GM12878 (cell line): ENCODE measurements around the gene ZPR1. TPM values are rescaled to one million over a fixed set of nuclear protein-coding genes. Genes with fewer than 3 reads are reported as not detected.

ENCODE experiments used
- ATAC-seq: fragments of 200-7000 bp; cut with Tn5 transposase; 3 replicates; pipeline ENCODE4 v1.9.1; 2020; ENCODE audit warnings: mild to moderate bottlenecking, moderate library complexity
- BruUV-seq: library from RNA; stranded (reverse); fragments of 400-500 nt; replicated peaks from 2 replicates; lab custom pipeline; 2021; lab: Mats Ljungman, UMichigan
- CTCF ChIA-PET: fragments of 300-600 bp; sonication (Branson Sonifier 250); formaldehyde crosslinking; extraction: SDS; loops from one replicate; lab custom pipeline; 2021; ENCODE audit warnings: inconsistent platforms; lab: Yijun Ruan, JAX
- POLR2A ChIA-PET: fragments of 350-600 bp; formaldehyde crosslinking; extraction: SDS; loops from one replicate; lab custom pipeline; 2021; ENCODE audit warnings: inconsistent platforms; lab: Charles Lee
- RAD21 ChIA-PET: fragments of 300-600 bp; sonication (Branson Sonifier 250); formaldehyde crosslinking; loops from one replicate; lab custom pipeline; 2023; ENCODE audit warnings: antibody characterized with exemption; ENCODE audit not compliant: unreplicated experiment; lab: Charles Lee
- SMC1A ChIA-PET: fragments of 300-600 bp; sonication (Branson Sonifier 250); formaldehyde crosslinking; loops from one replicate; lab custom pipeline; 2023; ENCODE audit not compliant: unreplicated experiment, uncharacterized antibody; lab: Charles Lee
- DNase-seq: peaks from one replicate; pipeline ENCODE4 v3.0.0-alpha.2; 2011; ENCODE audit warnings: low read depth, low spot score
- FAIRE-seq: peaks from 3 replicates; lab custom pipeline; 2011; peaks lifted over from hg19 to GRCh38; lab: Jason Lieb, UNC
- H2AFZ ChIP-seq: 2 replicates; pipeline ENCODE4 v1.6.0; 2011; ENCODE audit warnings: low read depth, low read length, control low read depth; ENCODE audit not compliant: control insufficient read depth
- H3K27ac ChIP-seq: 2 replicates; pipeline ENCODE4 v1.5.1; 2011; ENCODE audit warnings: control low read depth; ENCODE audit not compliant: control insufficient read depth, insufficient read depth
- H3K27me3 ChIP-seq, 2 experiments: replicated peaks in 1 of 2; 2 replicates each; pipeline versions ENCODE4 v1.6.0 to v1.6.1; 2011; ENCODE audit warnings: low read length in 1 of 2; ENCODE audit not compliant: control insufficient read depth in 2 of 2, insufficient read depth in 2 of 2
- H3K36me3 ChIP-seq, 2 experiments: 2 replicates each; pipeline ENCODE4 v1.5.1; 2011; ENCODE audit warnings: low read length in 1 of 2; ENCODE audit not compliant: control insufficient read depth in 2 of 2, insufficient read depth in 2 of 2
- H3K4me1 ChIP-seq: 2 replicates; pipeline ENCODE4 v1.6.1; 2011; ENCODE audit warnings: mild to moderate bottlenecking, low read length, moderate library complexity, mixed read lengths; ENCODE audit not compliant: control insufficient read depth, insufficient read depth
- H3K4me2 ChIP-seq: 2 replicates; pipeline ENCODE4 v1.6.0; 2011; ENCODE audit warnings: control low read depth; ENCODE audit not compliant: control insufficient read depth, insufficient read depth
- H3K4me3 ChIP-seq: fragments of 200-600 bp; sonication (generic); 2 replicates; pipeline ENCODE4 v1.5.1; 2016
- H3K79me2 ChIP-seq: 2 replicates; pipeline ENCODE4 v1.6.0; 2011; ENCODE audit warnings: low read length; ENCODE audit not compliant: control insufficient read depth, insufficient read depth
- H3K9ac ChIP-seq: 2 replicates; pipeline ENCODE4 v1.8.0; 2011; ENCODE audit warnings: low read length, control low read depth, mixed read lengths; ENCODE audit not compliant: control insufficient read depth, insufficient read depth
- H3K9me3 ChIP-seq: replicated peaks from 3 replicates; pipeline ENCODE4 v1.5.1; 2011; ENCODE audit warnings: mild to moderate bottlenecking, low read length; ENCODE audit not compliant: control insufficient read depth, insufficient read depth
- H4K20me1 ChIP-seq: 2 replicates; pipeline ENCODE4 v1.6.0; 2011; ENCODE audit not compliant: control insufficient read depth, insufficient read depth
- ATF2 ChIP-seq: IDR thresholded peaks from 2 replicates; pipeline ENCODE4 v1.6.1; 2012; ENCODE audit warnings: low read length, inconsistent platforms
- CREB1 ChIP-seq: IDR thresholded peaks from 2 replicates; pipeline ENCODE4 v1.6.1; 2012; ENCODE audit warnings: low read depth, mild to moderate bottlenecking, inconsistent platforms
- ETV6 ChIP-seq, 2 experiments: fragments of 450-650 bp in 1 of 2; IDR thresholded peaks in 1 of 2; conservative IDR thresholded peaks in 1 of 2; 2 replicates each; pipeline ENCODE4 v1.6.1; 2014; ENCODE audit warnings: antibody characterized with exemption in 1 of 2, borderline replicate concordance in 1 of 2, low read depth in 1 of 2, mild to moderate bottlenecking in 1 of 2, moderate library complexity in 1 of 2
- FOXM1 ChIP-seq: IDR thresholded peaks from 2 replicates; pipeline ENCODE4 v1.6.1; 2012; ENCODE audit warnings: low read depth, mild to moderate bottlenecking, inconsistent platforms, low read length, moderate library complexity
- IKZF2 ChIP-seq, 2 experiments: fragments of 450-650 bp; IDR thresholded peaks; 2 replicates each; pipeline ENCODE4 v1.6.1; 2017; ENCODE audit warnings: mild to moderate bottlenecking in 2 of 2, moderate library complexity in 2 of 2
- MYB ChIP-seq: fragments of 150-350 bp; IDR thresholded peaks from 2 replicates; pipeline ENCODE4 v1.6.1; 2014; ENCODE audit warnings: mild to moderate bottlenecking, low read depth, low read length, borderline replicate concordance
- NFIC ChIP-seq: IDR thresholded peaks from 2 replicates; pipeline ENCODE4 v1.6.1; 2012; ENCODE audit warnings: low read depth, mild to moderate bottlenecking, inconsistent platforms, low read length, moderate library complexity
- NFXL1 ChIP-seq: fragments of 450-650 bp; IDR thresholded peaks from 2 replicates; pipeline ENCODE4 v1.6.1; 2017; ENCODE audit warnings: antibody characterized with exemption, mild to moderate bottlenecking, borderline replicate concordance
- NR2C1 ChIP-seq: fragments of 450-650 bp; IDR thresholded peaks from 2 replicates; pipeline ENCODE4 v1.6.1; 2017; ENCODE audit warnings: antibody characterized with exemption, mild to moderate bottlenecking, moderate library complexity
- POLR2A ChIP-seq: IDR thresholded peaks from 2 replicates; pipeline ENCODE4 v1.6.1; 2011; ENCODE audit warnings: low read depth, mild to moderate bottlenecking, low read length
- RCOR1 ChIP-seq: conservative IDR thresholded peaks from 2 replicates; pipeline ENCODE4 v1.6.1; 2012; ENCODE audit warnings: low read depth, low read length, improper control_type of control experiment
- RELB ChIP-seq: fragments of 450-650 bp; IDR thresholded peaks from 2 replicates; pipeline ENCODE4 v1.6.1; 2017; ENCODE audit warnings: low read depth, mild to moderate bottlenecking, moderate library complexity
- SMAD5 ChIP-seq: IDR thresholded peaks from 2 replicates; pipeline ENCODE4 v1.6.1; 2016; ENCODE audit warnings: antibody characterized with exemption, low read depth
- SMARCA5 ChIP-seq: fragments of 450-650 bp; IDR thresholded peaks from 2 replicates; pipeline ENCODE4 v1.6.1; 2017; ENCODE audit warnings: mild to moderate bottlenecking
- SRF ChIP-seq, 2 experiments: IDR thresholded peaks; 2 replicates each; pipeline ENCODE4 v1.6.1; 2011; ENCODE audit warnings: low read depth in 2 of 2, low read length in 2 of 2, mild to moderate bottlenecking in 1 of 2, moderate library complexity in 1 of 2
- TCF12 ChIP-seq: IDR thresholded peaks from 2 replicates; pipeline ENCODE4 v1.6.1; 2011; ENCODE audit warnings: low read depth, mild to moderate bottlenecking, low read length
- ZBED1 ChIP-seq: IDR thresholded peaks from 2 replicates; pipeline ENCODE4 v1.6.1; 2016; ENCODE audit warnings: borderline replicate concordance
- ZZZ3 ChIP-seq: IDR thresholded peaks from 2 replicates; pipeline ENCODE4 v1.6.1; 2011; ENCODE audit warnings: low read depth; ENCODE audit not compliant: control insufficient read depth, insufficient read length
- WGBS: methylation state at CpG from one replicate; pipeline ENCODE4 v1.1.6; 2016; ENCODE audit warnings: low lambda C conversion rate; ENCODE audit not compliant: insufficient replicate concordance, insufficient coverage; ENCODE audit errors: missing lambda C conversion rate; 5-methylcytosine and 5-hydroxymethylcytosine counted together
- in situ Hi-C: fragments of 300-500 bp; cut with MboI; formaldehyde crosslinking; loops from 9 replicates; pipeline ENCODE4 v1.14.3; 2018; ENCODE audit warnings: mixed read lengths
- intact Hi-C: fragments of 100-400 bp; cut with micrococcal nuclease; formaldehyde crosslinking; loops from one replicate; pipeline ENCODE4 v1.14.2; 2022; ENCODE audit not compliant: unreplicated experiment
- polyA plus RNA-seq, 11 experiments: library from polyadenylated mRNA; depleted of rRNA in 4 of 11; unstranded in 6 of 11; stranded (reverse) in 5 of 11; fragments of >200 nt; fragmentation: Nextera tagmentation in 4 of 11; fragmentation: Illumina TruSeq in 1 of 11; extraction: Ambion mirVana in 4 of 11; extraction: Trizol in 1 of 11; gene quantifications; 1 replicate in 1 of 11; 2 replicates in 10 of 11; pipeline versions ENCODE4 v1.2.1 to v1.2.3, GENCODE V29; 2011 to 2016; ENCODE audit warnings: inconsistent platforms in 2 of 11, missing spikeins in 2 of 11, low read depth in 1 of 11
- total RNA-seq, 4 experiments: library from RNA; depleted of rRNA in 3 of 4; stranded (reverse); fragments of >200 nt in 3 of 4; fragmentation: Illumina TruSeq in 1 of 4; extraction: Trizol in 1 of 4; gene quantifications; 2 replicates each; pipeline versions ENCODE4 v1.2.1 to v1.2.3, GENCODE V29; 2013 to 2021
- TF ChIP-seq, protein P1 (sequence below): IDR thresholded peaks from 2 replicates; pipeline ENCODE4 v1.6.1; 2011; ENCODE audit warnings: low read depth, mild to moderate bottlenecking, low read length, moderate library complexity, borderline replicate concordance; ENCODE audit errors: extremely low read depth
- TF ChIP-seq, protein P2 (sequence below): IDR thresholded peaks from 2 replicates; pipeline ENCODE4 v1.6.1; 2012; ENCODE audit warnings: low read depth, low read length, improper control_type of control experiment

ZPR1 gene
- total and polyA plus RNA-seq, 10 of the 15 experiments (the other 5 are each of a cell fraction or from before 2014, with no cell fraction given) = 9.3 to 89.7 (median 54.7) TPM

GRCh38 chr11:116738975-116739374 is 48.8 kb downstream of the ZPR1 start:
- Histone ChIP-seq H3K9me3 (no peaks in the 10 kb centered on the region), H3K4me3 (no peak overlapping the region), H3K79me2 (no peaks in the 10 kb centered on the region), H3K4me2 (no peak overlapping the region), H3K27ac (no peak overlapping the region), H3K27me3 (no peaks in the 10 kb centered on the region), H3K36me3 (no peaks in the 10 kb centered on the region), H3K9ac (no peak overlapping the region), H2AFZ (no peak overlapping the region), H4K20me1 (no peaks in the 10 kb centered on the region), H3K4me1 (peaks cover 4% of the 10 kb centered on the region)
- no TSS peak for BruUV-seq
- in situ Hi-C loops (no loop called here), intact Hi-C loops (no loop called here)
- ChIA-PET CTCF (interaction anchor here (1.0 to 1.3 kb wide), 2 partner anchors 97 to 366 kb away, joined by 3 to 6 read pairs; no protein-coding TSS in a partner anchor), RAD21 (no interaction called here), SMC1A (interaction anchor here (1.0 kb wide), 1 partner anchor 49 kb away, joined by 3 read pairs; the partner anchor contains the start of gene ZPR1), POLR2A (no interaction called here)
- TF ChIP-seq SRF (IDR thresholded peaks at IDR 0.05; ENCODE audit: low read depth in 2 of 2, low read length in 2 of 2) (no peak), NR2C1 (no peak), IKZF2 (IDR thresholded peaks at IDR 0.05) (no peak), ETV6 (conservative IDR thresholded peaks at IDR 0.05 in 1 of 2, IDR thresholded peaks at IDR 0.05 in 1 of 2; ENCODE audit: borderline replicate concordance in 1 of 2, low read depth in 1 of 2) (no peak), RCOR1 (no peak), SMAD5 (no peak), FOXM1 (no peak), ZBED1 (no peak), CREB1 (no peak), NFXL1 (no peak), TCF12 (no peak), SMARCA5 (no peak), POLR2A (no peak), NFIC (no peak), ZZZ3 (no peak), ATF2 (no peak), RELB (no peak), MYB (no peak)
- TF ChIP-seq, protein P1, sequence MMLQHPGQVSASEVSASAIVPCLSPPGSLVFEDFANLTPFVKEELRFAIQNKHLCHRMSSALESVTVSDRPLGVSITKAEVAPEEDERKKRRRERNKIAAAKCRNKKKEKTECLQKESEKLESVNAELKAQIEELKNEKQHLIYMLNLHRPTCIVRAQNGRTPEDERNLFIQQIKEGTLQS = no peak
- TF ChIP-seq, protein P2, sequence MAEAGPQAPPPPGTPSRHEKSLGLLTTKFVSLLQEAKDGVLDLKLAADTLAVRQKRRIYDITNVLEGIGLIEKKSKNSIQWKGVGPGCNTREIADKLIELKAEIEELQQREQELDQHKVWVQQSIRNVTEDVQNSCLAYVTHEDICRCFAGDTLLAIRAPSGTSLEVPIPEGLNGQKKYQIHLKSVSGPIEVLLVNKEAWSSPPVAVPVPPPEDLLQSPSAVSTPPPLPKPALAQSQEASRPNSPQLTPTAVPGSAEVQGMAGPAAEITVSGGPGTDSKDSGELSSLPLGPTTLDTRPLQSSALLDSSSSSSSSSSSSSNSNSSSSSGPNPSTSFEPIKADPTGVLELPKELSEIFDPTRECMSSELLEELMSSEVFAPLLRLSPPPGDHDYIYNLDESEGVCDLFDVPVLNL = no peak
- DNase-seq = no peak
- no peak for ATAC-seq
- 86% methylated on average over 2 of the region's 2 CpGs for WGBS
- FAIRE-seq = no peak
